T47D (cell line): ENCODE results near the gene MEIS3.
"Not testable (repeated sequence)": the region's sequence is repeated elsewhere in the genome, so short reads cannot be mapped to it uniquely, and the experiment has no call there.

Experiments used
- DNase-seq, 2 experiments: peaks; one replicate each; pipeline versions ENCODE4 v3.0.0 to v3.0.0-alpha.2; 2011 to 2012; ENCODE audit warnings: low read depth in 1 of 2, low spot score in 1 of 2
- JUND ChIP-seq: IDR thresholded peaks from 2 replicates; pipeline ENCODE4 v1.6.1; 2012; ENCODE audit warnings: low read depth
- in situ Hi-C: cut with HindIII; loops from 2 replicates; pipeline ENCODE4 v1.10.0; 2016; ENCODE audit warnings: low sequenced_read_pairs, low pct_unique_long_range_greater_than_20kb

Gene MEIS3

GRCh38 chr19:47417746-47418691 lies 1.3 kb downstream of the MEIS3 start:
- no peak for DNase-seq
- no peak for TF ChIP-seq JUND
- in situ Hi-C loops, result no loop called here

- TF ChIP-seq JUND, result no peak
- in situ Hi-C loops, result no loop called here
- DNase-seq, result no peak
Measured at GRCh38 chr19:47417107-47417745, 2.1 kb downstream of the MEIS3 start.

- no peak for TF ChIP-seq JUND
- no peak for DNase-seq
- in situ Hi-C loops, result no loop called here
Measured at GRCh38 chr19:47416643-47416985, 2.7 kb downstream of the MEIS3 start.

GRCh38 chr19:47415953-47416642 lies 3.2 kb downstream of the MEIS3 start:
- TF ChIP-seq JUND, result no peak
- in situ Hi-C loops, result no loop called here
- no peak for DNase-seq

- peak; percentile 79 to 80 for DNase-seq
- in situ Hi-C loops, result no loop called here
- no peak for TF ChIP-seq JUND
Measured at GRCh38 chr19:47414469-47414868, 4.9 kb downstream of the MEIS3 start.

- DNase-seq, result no peak
- in situ Hi-C loops, result no loop called here
- TF ChIP-seq JUND, result no peak
Measured at GRCh38 chr19:47413941-47414340, 5.4 kb downstream of the MEIS3 start.

- DNase-seq, in situ Hi-C loops: not testable (repeated sequence)
Measured at GRCh38 chr19:47411696-47412095, 7.6 kb downstream of the MEIS3 start.

GRCh38 chr19:47411101-47411500 lies 8.2 kb downstream of the MEIS3 start:
- in situ Hi-C loops, result no loop called here
- no peak for DNase-seq
- TF ChIP-seq JUND, result no peak

GRCh38 chr19:47408156-47408938 lies 11.0 kb downstream of the MEIS3 start:
- TF ChIP-seq JUND, result no peak
- no peak for DNase-seq
- in situ Hi-C loops, result no loop called here

GRCh38 chr19:47407417-47407774 lies 11.9 kb downstream of the MEIS3 start:
- no peak for TF ChIP-seq JUND
- no peak for DNase-seq
- in situ Hi-C loops, result no loop called here

- in situ Hi-C loops, result no loop called here
- peak in 1 of 2 experiments; percentile 24 for DNase-seq
- no peak for TF ChIP-seq JUND
Measured at GRCh38 chr19:47406711-47407416, 12.5 kb downstream of the MEIS3 start.
